Liver (tissue), 9 donors: ENCODE data around the gene KDM2B. TPM values are rescaled to one million over a fixed set of nuclear protein-coding genes. Genes with fewer than 3 reads are reported as not detected.

Experiments used
- DNase-seq: peaks from one replicate; pipeline ENCODE4 v3.0.0-alpha.2; 2017; ENCODE audit warnings: low spot score
- H3K27ac ChIP-seq, 2 donors: one replicate each; pipeline ENCODE4 v1.7.0; 2013; ENCODE audit warnings: inconsistent platforms in 2 of 2, low read length in 2 of 2, control low read depth in 1 of 2, low read depth in 1 of 2, mild to moderate bottlenecking in 1 of 2
- H3K27me3 ChIP-seq, 4 donors: one replicate each; pipeline versions ENCODE4 v1.6.1 to v1.7.0; 2013; ENCODE audit warnings: low read length in 3 of 4, inconsistent platforms in 1 of 4, mild to moderate bottlenecking in 1 of 4, moderate library complexity in 1 of 4; ENCODE audit not compliant: control insufficient read depth in 4 of 4, insufficient read depth in 4 of 4
- H3K36me3 ChIP-seq, 4 donors: one replicate each; pipeline versions ENCODE4 v1.6.1 to v1.7.0; 2013; ENCODE audit warnings: low read length in 3 of 4, mild to moderate bottlenecking in 3 of 4, low read depth in 1 of 4, moderate library complexity in 1 of 4; ENCODE audit not compliant: control insufficient read depth in 4 of 4, insufficient read depth in 3 of 4
- H3K4me1 ChIP-seq, 4 donors: one replicate each; pipeline versions ENCODE4 v1.6.1 to v1.7.0; 2013; ENCODE audit warnings: low read length in 3 of 4, mild to moderate bottlenecking in 3 of 4, moderate library complexity in 1 of 4; ENCODE audit not compliant: control insufficient read depth in 4 of 4, insufficient read depth in 4 of 4
- H3K4me3 ChIP-seq, 3 donors: one replicate each; pipeline versions ENCODE4 v1.6.1 to v1.7.0; 2013; ENCODE audit warnings: low read length in 3 of 3, control low read depth in 1 of 3, low read depth in 1 of 3, mild to moderate bottlenecking in 1 of 3
- H3K9ac ChIP-seq, 2 donors: one replicate each; pipeline ENCODE4 v1.7.0; 2013; ENCODE audit warnings: low read length in 2 of 2, mild to moderate bottlenecking in 2 of 2, moderate library complexity in 2 of 2, control low read depth in 1 of 2, low read depth in 1 of 2
- H3K9me3 ChIP-seq, 4 donors: one replicate each; pipeline versions ENCODE4 v1.6.1 to v1.7.0; 2013; ENCODE audit warnings: low read length in 3 of 4; ENCODE audit not compliant: control insufficient read depth in 4 of 4
- EGR1 ChIP-seq, 2 donors: IDR thresholded peaks; 2 replicates each; pipeline ENCODE4 v1.6.1; 2016 to 2018; ENCODE audit warnings: antibody characterized with exemption in 2 of 2, low read depth in 2 of 2
- FOXA1 ChIP-seq: IDR thresholded peaks from 2 replicates; pipeline ENCODE4 v1.6.1; 2016; ENCODE audit warnings: antibody characterized with exemption
- FOXA2 ChIP-seq: IDR thresholded peaks from 2 replicates; pipeline ENCODE4 v1.6.1; 2016; ENCODE audit warnings: antibody characterized with exemption
- GABPA ChIP-seq, 2 donors: IDR thresholded peaks in 1 of 2; conservative IDR thresholded peaks in 1 of 2; 2 replicates each; pipeline ENCODE4 v1.6.1; 2016; ENCODE audit warnings: antibody characterized with exemption in 2 of 2, mild to moderate bottlenecking in 1 of 2, moderate library complexity in 1 of 2
- HNF4G ChIP-seq: IDR thresholded peaks from 2 replicates; pipeline ENCODE4 v1.6.1; 2016; ENCODE audit warnings: antibody characterized with exemption
- JUND ChIP-seq, 2 donors: IDR thresholded peaks; 2 replicates each; pipeline ENCODE4 v1.6.1; 2016; ENCODE audit warnings: antibody characterized with exemption in 2 of 2
- NR2F2 ChIP-seq: IDR thresholded peaks from 2 replicates; pipeline ENCODE4 v1.6.1; 2016; ENCODE audit warnings: antibody characterized with exemption
- REST ChIP-seq: IDR thresholded peaks from 2 replicates; pipeline ENCODE4 v1.6.1; 2016; ENCODE audit warnings: antibody characterized with exemption, mild to moderate bottlenecking
- RXRA ChIP-seq, 2 donors: IDR thresholded peaks; 2 replicates each; pipeline ENCODE4 v1.6.1; 2017 to 2018; ENCODE audit warnings: antibody characterized with exemption in 2 of 2, mild to moderate bottlenecking in 1 of 2
- SP1 ChIP-seq: IDR thresholded peaks from 2 replicates; pipeline ENCODE4 v1.6.1; 2018; ENCODE audit warnings: antibody characterized with exemption, mild to moderate bottlenecking
- YY1 ChIP-seq: IDR thresholded peaks from 2 replicates; pipeline ENCODE4 v1.6.1; 2016; ENCODE audit warnings: antibody characterized with exemption, mild to moderate bottlenecking
- ZBTB33 ChIP-seq: IDR thresholded peaks from 2 replicates; pipeline ENCODE4 v1.6.1; 2016; ENCODE audit warnings: antibody characterized with exemption
- WGBS: extraction: QIAGEN DNeasy Blood & Tissue Kit; methylation state at CpG from one replicate; pipeline ENCODE4 v1.1.7; 2013; 5-methylcytosine and 5-hydroxymethylcytosine counted together
- polyA plus RNA-seq, 2 donors: library from polyadenylated mRNA; stranded (reverse) in 1 of 2; unstranded in 1 of 2; fragments of 200-250 nt in 1 of 2; fragments of >200 nt in 1 of 2; fragmentation: Nextera tagmentation in 1 of 2; extraction: Ambion mirVana in 1 of 2; gene quantifications; one replicate each; pipeline versions ENCODE4 v1.2.1 to v1.2.3, GENCODE V29; 2013 to 2015
- total RNA-seq, 2 donors: library from RNA; depleted of rRNA; stranded (reverse); fragments of >200 nt; gene quantifications; one replicate each; pipeline ENCODE4 v1.2.3, GENCODE V29; 2014
- TF ChIP-seq, protein P1 (sequence below): IDR thresholded peaks from 2 replicates; pipeline ENCODE4 v1.6.1; 2016; ENCODE audit warnings: antibody characterized with exemption
- TF ChIP-seq, protein P2 (sequence below): IDR thresholded peaks from 2 replicates; pipeline ENCODE4 v1.6.1; 2016; ENCODE audit warnings: antibody characterized with exemption
- TF ChIP-seq, protein P3 (sequence below): fragments of 150-350 bp; IDR thresholded peaks from 2 replicates; pipeline ENCODE4 v1.5.1; 2017; ENCODE audit warnings: improper control_type of control experiment, low read depth, low read length; ENCODE audit not compliant: missing input control
- donor health status: healthy.
- donor health status: healthy.
- donor health status: healthy.
- donor health status: healthy.
- donor health status: healthy.

KDM2B gene
- total and polyA plus RNA-seq, 4 donors: 7.0 to 34.2 (median 10.6) TPM

- Histone ChIP-seq H3K9me3 (no peaks in the 10 kb centered on the region), H3K27ac (no peak overlapping the region), H3K27me3 (no peaks in the 10 kb centered on the region), H3K36me3 (peaks cover 0 to 2% (median 0%) of the 10 kb centered on the region in 4 donors), H3K9ac (no peak overlapping the region), H3K4me1 (peaks cover 7 to 19% (median 14%) of the 10 kb centered on the region in 4 donors), H3K4me3 (no peak overlapping the region)
- TF ChIP-seq ZBTB33 (no peak), RXRA (IDR thresholded peaks at IDR 0.05) (peak in 1 of 2 donors; percentile 10)
- no peak for DNase-seq
- 74% methylated on average over 7 of the region's 7 CpGs for WGBS
These were observed 108.5 kb downstream of the KDM2B start for GRCh38 chr12:121472150-121472905.

DNA sequence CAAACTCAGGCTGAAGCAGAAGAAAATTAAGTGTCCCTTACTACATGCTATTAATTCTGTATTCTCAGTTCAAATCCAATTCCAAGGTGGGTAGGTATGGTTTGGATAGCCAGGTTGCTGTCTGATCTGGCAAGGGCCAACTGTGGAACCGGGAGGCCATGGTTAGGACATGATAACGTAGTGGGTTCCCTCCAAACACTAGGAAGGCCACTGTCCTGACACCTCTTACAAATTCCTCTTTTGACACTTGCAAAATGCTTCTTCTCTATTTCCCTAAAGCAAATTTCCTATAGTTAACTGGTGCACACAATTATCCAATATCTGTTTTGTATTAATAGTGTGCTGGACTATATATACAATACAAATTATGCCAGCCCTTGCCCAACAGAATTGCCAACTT is 110.1 kb downstream of the KDM2B start:
- WGBS: 80% methylated on average over 2 of the region's 2 CpGs
- H3K36me3 ChIP-seq: peaks cover 0 to 2% (median 0%) of the 10 kb centered on the region in 4 donors
- H3K4me3 ChIP-seq: no peak overlapping the region
- H3K9ac ChIP-seq: no peak overlapping the region
- no peaks in the 10 kb centered on the region for H3K9me3 ChIP-seq
- H3K4me1 ChIP-seq: peaks cover 9 to 19% (median 16%) of the 10 kb centered on the region in 4 donors
- no peak overlapping the region for H3K27ac ChIP-seq
- no peaks in the 10 kb centered on the region for H3K27me3 ChIP-seq
- no peak for DNase-seq
- TF ChIP-seq JUND (IDR thresholded peaks at IDR 0.05): no peak
- no peak for TF ChIP-seq REST
- TF ChIP-seq FOXA2: no peak
- no peak for TF ChIP-seq SP1
- no peak for TF ChIP-seq NR2F2
- TF ChIP-seq HNF4G: no peak
- TF ChIP-seq, protein P1, sequence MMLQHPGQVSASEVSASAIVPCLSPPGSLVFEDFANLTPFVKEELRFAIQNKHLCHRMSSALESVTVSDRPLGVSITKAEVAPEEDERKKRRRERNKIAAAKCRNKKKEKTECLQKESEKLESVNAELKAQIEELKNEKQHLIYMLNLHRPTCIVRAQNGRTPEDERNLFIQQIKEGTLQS: no peak
- TF ChIP-seq EGR1 (IDR thresholded peaks at IDR 0.05; ENCODE audit: low read depth in 2 of 2): no peak
- no peak for TF ChIP-seq ZBTB33
- no peak for TF ChIP-seq YY1
- TF ChIP-seq, protein P2, sequence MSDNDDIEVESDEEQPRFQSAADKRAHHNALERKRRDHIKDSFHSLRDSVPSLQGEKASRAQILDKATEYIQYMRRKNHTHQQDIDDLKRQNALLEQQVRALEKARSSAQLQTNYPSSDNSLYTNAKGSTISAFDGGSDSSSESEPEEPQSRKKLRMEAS: no peak
- no peak for TF ChIP-seq GABPA (IDR thresholded peaks at IDR 0.05 in 1 of 2, conservative IDR thresholded peaks at IDR 0.05 in 1 of 2)
- no peak for TF ChIP-seq RXRA (IDR thresholded peaks at IDR 0.05)
- TF ChIP-seq, protein P3, sequence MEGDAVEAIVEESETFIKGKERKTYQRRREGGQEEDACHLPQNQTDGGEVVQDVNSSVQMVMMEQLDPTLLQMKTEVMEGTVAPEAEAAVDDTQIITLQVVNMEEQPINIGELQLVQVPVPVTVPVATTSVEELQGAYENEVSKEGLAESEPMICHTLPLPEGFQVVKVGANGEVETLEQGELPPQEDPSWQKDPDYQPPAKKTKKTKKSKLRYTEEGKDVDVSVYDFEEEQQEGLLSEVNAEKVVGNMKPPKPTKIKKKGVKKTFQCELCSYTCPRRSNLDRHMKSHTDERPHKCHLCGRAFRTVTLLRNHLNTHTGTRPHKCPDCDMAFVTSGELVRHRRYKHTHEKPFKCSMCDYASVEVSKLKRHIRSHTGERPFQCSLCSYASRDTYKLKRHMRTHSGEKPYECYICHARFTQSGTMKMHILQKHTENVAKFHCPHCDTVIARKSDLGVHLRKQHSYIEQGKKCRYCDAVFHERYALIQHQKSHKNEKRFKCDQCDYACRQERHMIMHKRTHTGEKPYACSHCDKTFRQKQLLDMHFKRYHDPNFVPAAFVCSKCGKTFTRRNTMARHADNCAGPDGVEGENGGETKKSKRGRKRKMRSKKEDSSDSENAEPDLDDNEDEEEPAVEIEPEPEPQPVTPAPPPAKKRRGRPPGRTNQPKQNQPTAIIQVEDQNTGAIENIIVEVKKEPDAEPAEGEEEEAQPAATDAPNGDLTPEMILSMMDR: no peak
- no peak for TF ChIP-seq FOXA1
